HepG2 (cell line): ENCODE data around the gene SLC38A3. TPM values are rescaled to one million over a fixed set of nuclear protein-coding genes. Genes with fewer than 3 reads are reported as not detected.

Experiments used
- ATRX ChIP-seq: sonication (generic); formaldehyde crosslinking; IDR thresholded peaks from 2 replicates; pipeline ENCODE4 v1.4.0; 2020; ENCODE audit warnings: missing genetic modification reagents, borderline replicate concordance
- ERF ChIP-seq: IDR thresholded peaks from 2 replicates; pipeline ENCODE4 v1.6.1; 2018; ENCODE audit warnings: missing biosample characterization, missing genetic modification reagents
- GPN1 ChIP-seq: sonication (generic); formaldehyde crosslinking; IDR thresholded peaks from 2 replicates; pipeline ENCODE4 v1.5.1; 2020; ENCODE audit warnings: missing genetic modification reagents, borderline replicate concordance
- IKZF4 ChIP-seq: sonication (generic); formaldehyde crosslinking; IDR thresholded peaks from 2 replicates; pipeline ENCODE4 v1.5.1; 2020; ENCODE audit warnings: borderline replicate concordance, mild to moderate bottlenecking, low read depth, missing genetic modification reagents; ENCODE audit errors: not compliant biosample characterization
- ISL2 ChIP-seq: sonication (generic); formaldehyde crosslinking; IDR thresholded peaks from 2 replicates; pipeline ENCODE4 v1.5.0; 2020; ENCODE audit warnings: missing genetic modification reagents
- JUNB ChIP-seq: sonication (generic); formaldehyde crosslinking; IDR thresholded peaks from 2 replicates; pipeline ENCODE4 v1.8.0; 2022; ENCODE audit warnings: missing genetic modification reagents, mild to moderate bottlenecking, borderline replicate concordance
- MAF1 ChIP-seq: sonication (generic); formaldehyde crosslinking; IDR thresholded peaks from 2 replicates; pipeline ENCODE4 v1.5.0; 2020; ENCODE audit warnings: missing genetic modification reagents, borderline replicate concordance
- NCOA1 ChIP-seq: sonication (generic); formaldehyde crosslinking; IDR thresholded peaks from 2 replicates; pipeline ENCODE4 v1.9.0; 2021; ENCODE audit warnings: missing genetic modification reagents
- NFKBIZ ChIP-seq: IDR thresholded peaks from 2 replicates; pipeline ENCODE4 v1.6.1; 2018; ENCODE audit warnings: missing genetic modification reagents, missing compliant biosample characterization
- NRL ChIP-seq: sonication (generic); formaldehyde crosslinking; IDR thresholded peaks from 2 replicates; pipeline ENCODE4 v1.5.0; 2020; ENCODE audit warnings: missing genetic modification reagents, mild to moderate bottlenecking, moderate library complexity, borderline replicate concordance
- PHF21A ChIP-seq: sonication (generic); formaldehyde crosslinking; IDR thresholded peaks from 2 replicates; pipeline ENCODE4 v1.5.0; 2020; ENCODE audit warnings: mild to moderate bottlenecking, missing genetic modification reagents
- RBM39 ChIP-seq: fragments of 200-400 bp; formaldehyde crosslinking; IDR thresholded peaks from one replicate; pipeline ENCODE4 v1.6.1; 2018; ENCODE audit warnings: antibody characterized with exemption, mild to moderate bottlenecking, low read depth, low read length; ENCODE audit not compliant: poor library complexity, severe bottlenecking
- SIN3A ChIP-seq: IDR thresholded peaks from 2 replicates; pipeline ENCODE4 v1.6.1; 2011; ENCODE audit warnings: low read depth, mild to moderate bottlenecking, control low read depth, low read length, borderline replicate concordance
- SRSF9 ChIP-seq: fragments of 200-400 bp; formaldehyde crosslinking; IDR thresholded peaks from 2 replicates; pipeline ENCODE4 v1.6.1; 2018; ENCODE audit warnings: borderline replicate concordance, mild to moderate bottlenecking, low read depth, low read length; ENCODE audit not compliant: insufficient read depth, poor library complexity, severe bottlenecking
- TBL1XR1 ChIP-seq: fragments of 150-350 bp; IDR thresholded peaks from 2 replicates; pipeline ENCODE4 v1.6.1; 2014; ENCODE audit warnings: borderline replicate concordance, low read length; ENCODE audit not compliant: partially characterized antibody
- TBX2 ChIP-seq: sonication (generic); formaldehyde crosslinking; IDR thresholded peaks from 2 replicates; pipeline ENCODE4 v1.5.0; 2020; ENCODE audit warnings: missing genetic modification reagents, mild to moderate bottlenecking, borderline replicate concordance
- TCF7L2 ChIP-seq: IDR thresholded peaks from 2 replicates; pipeline ENCODE4 v1.6.1; 2011; ENCODE audit warnings: mild to moderate bottlenecking, low read depth, low read length, moderate library complexity
- ZBTB7B ChIP-seq: sonication (generic); formaldehyde crosslinking; IDR thresholded peaks from 2 replicates; pipeline ENCODE4 v1.4.0; 2020; ENCODE audit warnings: missing genetic modification reagents
- ZFP1 ChIP-seq: IDR thresholded peaks from 2 replicates; pipeline ENCODE4 v1.6.1; 2016
- ZSCAN31 ChIP-seq: sonication (generic); formaldehyde crosslinking; IDR thresholded peaks from 2 replicates; pipeline ENCODE4 v1.5.0; 2020; ENCODE audit warnings: low read depth, mild to moderate bottlenecking, missing genetic modification reagents
- polyA plus RNA-seq, 8 experiments: library from polyadenylated mRNA; depleted of rRNA in 3 of 8; stranded (reverse) in 7 of 8; unstranded in 1 of 8; fragments of >200 nt; fragmentation: Illumina TruSeq in 4 of 8; extraction: Trizol in 4 of 8; gene quantifications; 2 replicates each; pipeline versions ENCODE4 v1.2.1 to v1.2.3, GENCODE V29; 2011 to 2016; ENCODE audit warnings: low read depth in 4 of 8, missing spikeins in 1 of 8, mixed read lengths in 1 of 8; ENCODE audit not compliant: insufficient read depth in 1 of 8
- total RNA-seq, 5 experiments: library from RNA; depleted of rRNA; stranded (reverse); fragments of >200 nt; fragmentation: Illumina TruSeq; extraction: Trizol; gene quantifications; 2 replicates each; pipeline ENCODE4 v1.2.3, GENCODE V29; 2016; ENCODE audit warnings: low read depth in 1 of 5
- TF ChIP-seq, protein P1 (sequence below): sonication (generic); formaldehyde crosslinking; IDR thresholded peaks from 2 replicates; pipeline ENCODE4 v1.4.0; 2020; ENCODE audit warnings: missing genetic modification reagents
- TF ChIP-seq, protein P2 (sequence below): sonication (generic); formaldehyde crosslinking; IDR thresholded peaks from 2 replicates; pipeline ENCODE4 v1.8.1; 2023; ENCODE audit warnings: mild to moderate bottlenecking, inconsistent platforms, moderate library complexity, missing genetic modification reagents, borderline replicate concordance
- TF ChIP-seq, protein P3 (sequence below): sonication (generic); formaldehyde crosslinking; conservative IDR thresholded peaks from 2 replicates; pipeline ENCODE4 v1.5.0; 2020; ENCODE audit warnings: missing genetic modification reagents
- TF ChIP-seq, protein P4 (sequence below): sonication (generic); formaldehyde crosslinking; IDR thresholded peaks from 2 replicates; pipeline ENCODE4 v1.4.0; 2020; ENCODE audit warnings: mild to moderate bottlenecking, low read depth, missing genetic modification reagents

SLC38A3 gene
- total and polyA plus RNA-seq, 2 of the 13 experiments (the other 11 are each of a cell fraction or from before 2014, with no cell fraction given) = 29.8 to 164 TPM

DNA sequence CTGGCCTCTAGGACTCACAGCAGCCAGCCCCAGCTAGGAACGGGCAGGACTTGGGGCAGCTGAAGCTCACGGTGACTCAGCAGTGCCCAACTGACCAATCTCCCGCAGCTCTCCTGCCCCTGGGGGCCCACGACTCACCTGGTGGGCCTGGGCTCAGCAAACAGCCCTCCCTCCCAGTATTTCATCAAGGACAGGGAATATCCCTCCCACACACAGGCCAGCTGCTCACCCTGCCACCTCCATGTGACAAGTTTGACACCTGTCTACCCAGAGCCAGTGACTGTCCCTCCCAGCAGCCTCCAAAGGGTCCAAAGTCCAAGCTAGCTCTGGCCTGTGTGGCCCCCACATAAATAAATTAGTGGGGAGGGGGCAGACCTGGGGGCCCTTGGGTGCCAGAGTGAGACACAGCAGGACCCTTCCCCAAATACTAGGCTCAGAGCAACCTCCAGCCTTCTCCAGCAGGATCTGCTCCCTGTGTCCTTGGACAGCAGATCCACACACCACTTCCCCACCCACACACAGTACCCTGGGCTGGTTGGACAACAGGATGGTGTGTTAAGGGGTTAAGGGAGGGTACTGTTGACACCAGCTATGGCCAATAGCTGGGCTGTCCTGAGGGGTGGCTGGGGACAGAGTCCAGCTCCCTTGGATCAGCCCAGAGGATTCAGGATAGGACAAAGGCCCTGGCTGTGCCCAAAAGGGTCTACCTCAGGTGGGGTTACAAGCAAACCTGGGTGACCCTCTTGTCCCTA, 9.4 kb upstream of the SLC38A3 start (continued):
- TF ChIP-seq, protein P1, sequence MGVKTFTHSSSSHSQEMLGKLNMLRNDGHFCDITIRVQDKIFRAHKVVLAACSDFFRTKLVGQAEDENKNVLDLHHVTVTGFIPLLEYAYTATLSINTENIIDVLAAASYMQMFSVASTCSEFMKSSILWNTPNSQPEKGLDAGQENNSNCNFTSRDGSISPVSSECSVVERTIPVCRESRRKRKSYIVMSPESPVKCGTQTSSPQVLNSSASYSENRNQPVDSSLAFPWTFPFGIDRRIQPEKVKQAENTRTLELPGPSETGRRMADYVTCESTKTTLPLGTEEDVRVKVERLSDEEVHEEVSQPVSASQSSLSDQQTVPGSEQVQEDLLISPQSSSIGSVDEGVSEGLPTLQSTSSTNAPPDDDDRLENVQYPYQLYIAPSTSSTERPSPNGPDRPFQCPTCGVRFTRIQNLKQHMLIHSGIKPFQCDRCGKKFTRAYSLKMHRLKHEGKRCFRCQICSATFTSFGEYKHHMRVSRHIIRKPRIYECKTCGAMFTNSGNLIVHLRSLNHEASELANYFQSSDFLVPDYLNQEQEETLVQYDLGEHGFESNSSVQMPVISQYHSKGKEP = no peak
- TF ChIP-seq NFKBIZ = no peak; the same call in 1 of the 2 replicates
- no peak for TF ChIP-seq GPN1 (CRISPR knock-in tag)
- no peak for TF ChIP-seq SRSF9
- no peak for TF ChIP-seq TBL1XR1
- TF ChIP-seq JUNB (CRISPR knock-in tag) = peak; percentile 61; the same call in 1 of the 2 replicates
- TF ChIP-seq NRL = peak; percentile 55; the same call in 1 of the 2 replicates
- peak; percentile 94 for TF ChIP-seq NCOA1
- TF ChIP-seq TCF7L2 = no peak
- peak; percentile 100 for TF ChIP-seq TBX2
- TF ChIP-seq RBM39 = peak; percentile 55
- peak; percentile 5; the same call in 1 of the 2 replicates for TF ChIP-seq ISL2 (CRISPR knock-in tag)
- TF ChIP-seq, protein P2, sequence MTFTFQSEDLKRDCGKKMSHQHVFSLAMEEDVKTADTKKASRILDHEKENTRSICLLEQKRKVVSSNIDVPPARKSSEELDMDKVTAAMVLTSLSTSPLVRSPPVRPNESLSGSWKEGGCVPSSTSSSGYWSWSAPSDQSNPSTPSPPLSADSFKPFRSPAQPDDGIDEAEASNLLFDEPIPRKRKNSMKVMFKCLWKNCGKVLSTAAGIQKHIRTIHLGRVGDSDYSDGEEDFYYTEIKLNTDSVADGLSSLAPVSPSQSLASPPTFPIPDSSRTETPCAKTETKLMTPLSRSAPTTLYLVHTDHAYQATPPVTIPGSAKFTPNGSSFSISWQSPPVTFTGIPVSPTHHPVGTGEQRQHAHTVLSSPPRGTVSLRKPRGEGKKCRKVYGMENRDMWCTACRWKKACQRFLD (CRISPR knock-in tag) = no peak; the same call in 1 of the 2 replicates
- no peak for TF ChIP-seq IKZF4 (CRISPR knock-in tag)
- no peak; the same call in 1 of the 2 replicates for TF ChIP-seq ERF
- TF ChIP-seq ZFP1 = 0 out of 2 replicates have a peak, but pooled peaks have one; percentile 8
- TF ChIP-seq MAF1 (CRISPR knock-in tag) = no peak
- peak; percentile 59; the same call in 1 of the 2 replicates for TF ChIP-seq SIN3A
- TF ChIP-seq ZSCAN31 (CRISPR knock-in tag) = peak; percentile 75
- TF ChIP-seq, protein P3, sequence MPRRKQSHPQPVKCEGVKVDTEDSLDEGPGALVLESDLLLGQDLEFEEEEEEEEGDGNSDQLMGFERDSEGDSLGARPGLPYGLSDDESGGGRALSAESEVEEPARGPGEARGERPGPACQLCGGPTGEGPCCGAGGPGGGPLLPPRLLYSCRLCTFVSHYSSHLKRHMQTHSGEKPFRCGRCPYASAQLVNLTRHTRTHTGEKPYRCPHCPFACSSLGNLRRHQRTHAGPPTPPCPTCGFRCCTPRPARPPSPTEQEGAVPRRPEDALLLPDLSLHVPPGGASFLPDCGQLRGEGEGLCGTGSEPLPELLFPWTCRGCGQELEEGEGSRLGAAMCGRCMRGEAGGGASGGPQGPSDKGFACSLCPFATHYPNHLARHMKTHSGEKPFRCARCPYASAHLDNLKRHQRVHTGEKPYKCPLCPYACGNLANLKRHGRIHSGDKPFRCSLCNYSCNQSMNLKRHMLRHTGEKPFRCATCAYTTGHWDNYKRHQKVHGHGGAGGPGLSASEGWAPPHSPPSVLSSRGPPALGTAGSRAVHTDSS (CRISPR knock-in tag) = no peak
- TF ChIP-seq ZBTB7B (CRISPR knock-in tag) = peak; percentile 88; the same call in 1 of the 2 replicates
- no peak for TF ChIP-seq ATRX (CRISPR knock-in tag)
- TF ChIP-seq, protein P4, sequence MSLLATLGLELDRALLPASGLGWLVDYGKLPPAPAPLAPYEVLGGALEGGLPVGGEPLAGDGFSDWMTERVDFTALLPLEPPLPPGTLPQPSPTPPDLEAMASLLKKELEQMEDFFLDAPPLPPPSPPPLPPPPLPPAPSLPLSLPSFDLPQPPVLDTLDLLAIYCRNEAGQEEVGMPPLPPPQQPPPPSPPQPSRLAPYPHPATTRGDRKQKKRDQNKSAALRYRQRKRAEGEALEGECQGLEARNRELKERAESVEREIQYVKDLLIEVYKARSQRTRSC (CRISPR knock-in tag) = peak; percentile 60; the same call in 1 of the 2 replicates
- peak; percentile 100 for TF ChIP-seq PHF21A (CRISPR knock-in tag)
